Measurements from ENCODE around the gene GNG2.

GNG2 gene

GRCh38 chr14:51950007-51950406 is 89.6 kb downstream of the GNG2 start:
- DNase-seq (ENCODE audit: low read depth): no peak

DNA sequence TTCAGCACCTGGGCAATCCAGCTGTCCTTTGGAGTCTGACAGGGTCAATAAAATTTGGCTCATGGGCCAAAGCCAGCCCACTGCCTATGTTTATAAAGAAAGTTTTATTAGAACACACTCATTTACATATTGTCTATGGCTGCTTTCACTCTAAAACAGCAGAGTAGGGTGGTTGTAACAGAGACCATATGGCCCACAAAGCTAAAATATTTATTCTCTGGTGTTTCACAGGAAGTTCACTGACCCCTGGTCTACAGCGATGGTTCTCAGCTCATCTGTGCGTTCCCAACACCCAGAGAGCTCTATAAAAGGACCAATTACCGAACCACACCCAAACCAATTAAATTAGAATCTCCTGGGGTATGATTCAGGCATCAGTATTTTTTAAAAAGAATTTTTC is 91.2 kb downstream of the GNG2 start:
- DNase-seq (ENCODE audit: low read depth): no peak

- no peak for DNase-seq (ENCODE audit: low read depth)
Measured at GRCh38 chr14:51954031-51954430, 93.6 kb downstream of the GNG2 start.

GRCh38 chr14:51954657-51955056 is 94.2 kb downstream of the GNG2 start:
- DNase-seq (ENCODE audit: low read depth): no peak

DNA sequence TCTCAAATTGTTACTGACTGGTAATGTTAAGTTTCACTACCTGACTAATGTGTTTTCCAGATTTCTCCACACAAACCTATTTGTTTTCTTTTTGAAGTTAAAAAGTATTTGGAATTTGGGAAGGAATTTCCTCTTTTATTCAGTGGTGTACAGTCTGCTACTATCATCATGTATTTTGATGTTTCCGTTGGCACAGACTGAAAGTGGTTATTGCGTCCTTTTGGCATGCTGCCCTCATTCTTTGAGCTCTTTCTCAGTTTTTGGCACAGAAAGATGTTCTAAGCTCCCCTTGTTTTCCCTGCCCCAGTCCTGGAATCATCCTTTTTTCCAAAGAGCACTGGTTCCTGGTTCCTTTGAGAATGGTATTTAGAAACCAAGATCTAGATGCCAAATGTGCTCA is 97.5 kb downstream of the GNG2 start:
- DNase-seq (ENCODE audit: low read depth): no peak

DNA sequence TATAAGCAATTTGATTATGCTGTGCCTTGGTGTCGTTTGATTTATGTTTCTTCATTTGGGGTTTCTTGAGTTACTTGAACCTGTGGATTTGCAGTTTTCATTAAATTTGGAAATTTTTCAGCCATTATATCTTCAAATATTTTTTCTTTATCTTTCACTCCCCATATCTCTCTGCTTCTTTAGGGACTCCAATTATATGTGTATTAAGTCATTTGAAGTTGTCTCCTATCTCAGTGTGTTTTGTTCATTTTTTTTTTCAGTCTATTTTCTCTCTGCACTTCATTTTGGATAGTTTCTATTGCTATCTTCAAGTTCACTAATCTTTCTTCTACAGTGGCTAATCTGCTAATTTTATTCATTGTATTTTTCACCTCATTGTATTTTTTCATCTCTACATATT is 99.5 kb downstream of the GNG2 start:
- DNase-seq (ENCODE audit: low read depth): no peak

DNA sequence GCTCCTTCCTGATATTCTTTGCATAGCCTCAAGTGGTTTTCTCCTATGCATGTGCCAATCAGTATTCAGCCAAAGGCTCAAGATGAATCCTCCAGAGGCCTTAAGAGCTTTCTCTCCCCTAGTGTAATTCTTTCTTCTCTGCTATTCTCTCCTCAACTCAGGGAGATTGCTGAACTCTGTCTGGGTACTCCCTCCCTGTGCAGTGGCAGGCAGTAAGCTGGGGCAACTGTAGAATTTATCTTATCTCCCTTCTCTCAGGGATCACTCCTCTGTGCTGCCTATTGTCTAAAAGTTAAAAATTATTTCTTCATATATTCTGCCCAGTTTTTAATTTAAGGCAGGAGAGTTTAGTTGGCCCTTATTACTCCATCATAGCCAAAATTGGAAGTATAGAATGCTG is 100.5 kb downstream of the GNG2 start:
- no peak for DNase-seq (ENCODE audit: low read depth)

- DNase-seq (ENCODE audit: low read depth): no peak
Measured at GRCh38 chr14:51962711-51963110, 102.3 kb downstream of the GNG2 start.

DNA sequence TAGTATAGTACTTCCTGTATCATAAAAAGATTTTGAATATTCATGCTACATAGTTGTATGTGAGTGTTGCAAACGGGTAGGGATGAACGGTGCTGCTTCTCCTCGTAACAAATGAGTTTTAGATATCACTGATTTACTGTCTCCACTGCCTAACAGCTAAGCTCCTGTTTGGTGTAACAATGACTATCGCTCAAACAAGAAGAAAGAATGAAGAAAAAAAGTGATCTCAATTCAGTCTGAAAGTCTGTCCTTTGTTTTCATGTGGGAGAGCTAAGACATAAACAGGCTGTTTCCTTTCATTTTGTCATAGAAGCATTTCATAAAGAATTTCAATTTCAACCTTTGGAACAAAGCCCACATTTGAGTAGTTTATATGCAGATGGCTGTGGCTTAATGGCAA is 102.9 kb downstream of the GNG2 start:
- DNase-seq (ENCODE audit: low read depth): no peak

- no peak for DNase-seq (ENCODE audit: low read depth)
Measured at GRCh38 chr14:51967521-51967920, 107.1 kb downstream of the GNG2 start.

- no peak for DNase-seq (ENCODE audit: low read depth)
Measured at GRCh38 chr14:51969852-51970540, 109.6 kb downstream of the GNG2 start.

GRCh38 chr14:51972566-51972965 is 112.2 kb downstream of the GNG2 start:
- no peak for DNase-seq (ENCODE audit: low read depth)

DNA sequence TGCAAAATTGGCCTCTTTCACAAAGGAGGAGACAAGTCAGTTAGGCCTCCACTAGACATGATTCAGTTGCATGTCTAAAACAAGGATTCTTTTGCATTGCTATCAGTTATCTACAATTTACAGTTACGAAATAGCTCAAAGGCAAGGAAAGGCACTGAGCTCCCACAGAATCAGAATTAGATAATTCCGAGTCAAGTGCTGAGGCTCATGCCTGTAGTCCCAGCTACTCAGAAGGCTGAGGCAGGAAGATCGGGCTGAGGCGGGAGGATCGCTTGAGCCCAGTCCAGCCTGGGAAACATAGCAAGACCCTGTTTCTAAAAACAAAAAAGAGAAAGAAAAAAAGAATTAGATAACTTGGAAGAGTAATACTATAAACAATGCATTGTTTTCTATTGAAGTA is 116.7 kb downstream of the GNG2 start:
- DNase-seq (ENCODE audit: low read depth): no peak

DNA sequence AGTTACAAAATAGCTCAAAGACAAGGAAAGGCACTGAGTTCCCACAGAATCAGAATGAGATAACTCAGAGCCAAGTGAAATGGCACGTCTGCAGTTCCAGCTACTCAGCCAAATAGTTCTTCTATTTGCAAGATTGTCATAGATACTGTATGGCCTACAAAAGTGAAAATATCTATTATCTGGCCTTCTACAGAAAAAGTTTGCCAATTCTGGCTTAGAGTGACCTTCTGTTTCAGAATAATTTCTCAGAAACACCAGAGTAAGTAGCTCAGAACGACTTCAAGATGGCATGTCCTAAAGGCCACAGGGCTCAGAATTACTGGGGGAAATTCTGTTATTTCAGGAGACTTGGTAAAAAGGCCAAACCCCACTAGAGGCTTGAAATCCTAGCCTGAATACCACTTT is 118.3 kb downstream of the GNG2 start:
- no peak for DNase-seq (ENCODE audit: low read depth)

DNA sequence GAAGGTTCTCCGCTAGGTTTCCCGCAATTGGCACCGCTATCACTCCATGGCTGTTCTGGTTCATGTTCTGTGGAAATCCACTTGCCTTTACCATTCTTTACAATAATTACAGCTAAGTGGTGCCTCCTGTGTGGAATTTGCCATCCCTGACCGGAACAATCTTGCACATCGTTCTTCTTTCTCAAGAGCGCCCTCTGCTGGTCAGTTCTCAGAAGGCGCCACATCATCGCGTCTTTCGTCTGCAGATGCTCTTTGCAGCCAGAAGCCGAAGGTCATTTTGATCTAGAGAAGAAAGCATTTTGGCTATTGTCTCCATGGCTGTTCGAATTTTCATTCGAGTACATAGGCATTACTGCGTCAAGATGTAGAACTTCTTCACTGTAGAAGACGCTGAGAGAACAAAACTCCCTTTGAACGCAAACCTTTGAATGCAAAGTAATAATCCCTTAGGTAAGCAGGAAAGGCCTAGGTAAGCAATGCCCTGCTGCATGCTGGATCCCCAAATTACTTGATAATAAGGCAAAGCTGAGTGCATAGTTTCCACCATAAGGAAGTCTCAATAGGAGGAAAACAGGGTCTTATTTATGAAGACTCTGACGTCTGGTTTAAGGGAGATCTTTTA is 118.8 kb downstream of the GNG2 start:
- DNase-seq (ENCODE audit: low read depth): peak; percentile 78

- DNase-seq (ENCODE audit: low read depth): no peak
Measured at GRCh38 chr14:51981218-51981854, 120.9 kb downstream of the GNG2 start.

- DNase-seq (ENCODE audit: low read depth): no peak
Measured at GRCh38 chr14:51988221-51988620, 127.8 kb downstream of the GNG2 start.

GRCh38 chr14:51989293-51990234 is 129.2 kb downstream of the GNG2 start, which contains the start of gene RTRAF:
Gene RTRAF (plus strand): TSS chr14:51989546. CDS start chr14:51989640, 94 bp downstream.
- DNase-seq (ENCODE audit: low read depth): peak; percentile 85

DNA sequence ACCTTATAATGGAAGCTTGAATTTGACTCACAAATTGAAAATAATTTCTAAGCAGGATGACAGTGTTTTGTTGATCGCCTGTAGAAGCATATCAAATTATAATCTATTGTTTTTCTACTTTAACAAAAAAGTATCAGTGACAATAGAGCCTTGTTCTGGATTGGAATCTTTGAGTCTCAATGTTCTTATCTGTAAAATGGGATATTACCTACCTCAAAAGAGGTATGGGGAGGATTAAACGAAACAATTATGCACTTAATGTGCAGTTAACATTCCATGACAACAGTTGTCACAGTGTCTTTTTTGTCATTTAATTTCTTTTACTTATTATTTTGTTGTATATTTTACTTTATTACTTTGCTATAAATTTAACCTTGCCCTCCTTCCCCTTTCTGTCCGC is 130.1 kb downstream of the GNG2 start:
- no peak for DNase-seq (ENCODE audit: low read depth)

- no peak for DNase-seq (ENCODE audit: low read depth)
Measured at GRCh38 chr14:51993285-51993920, 133.0 kb downstream of the GNG2 start.

GRCh38 chr14:51996148-51996746 is 135.8 kb downstream of the GNG2 start:
- no peak for DNase-seq (ENCODE audit: low read depth)
